Ureter (tissue), 1 donor: ENCODE results near the gene RAD9A. TPM values are rescaled to one million over a fixed set of nuclear protein-coding genes. Genes with fewer than 3 reads are reported as not detected.
"Not testable (repeated sequence)": the region's sequence is repeated elsewhere in the genome, so short reads cannot be mapped to it uniquely, and the experiment has no call there.

Source experiments
- DNase-seq: peaks from one replicate; pipeline ENCODE4 v3.0.0-alpha.2; 2020; ENCODE audit warnings: low spot score
- total RNA-seq: library from RNA; stranded (reverse); gene quantifications from one replicate; pipeline ENCODE4 v1.2.4, GENCODE V29; 2023
- donor health status: DM: yes; HTN: yes; CAD: no.

The RAD9A gene
- total RNA-seq, 1 donor from 2014 or later: 26.1 TPM

DNA sequence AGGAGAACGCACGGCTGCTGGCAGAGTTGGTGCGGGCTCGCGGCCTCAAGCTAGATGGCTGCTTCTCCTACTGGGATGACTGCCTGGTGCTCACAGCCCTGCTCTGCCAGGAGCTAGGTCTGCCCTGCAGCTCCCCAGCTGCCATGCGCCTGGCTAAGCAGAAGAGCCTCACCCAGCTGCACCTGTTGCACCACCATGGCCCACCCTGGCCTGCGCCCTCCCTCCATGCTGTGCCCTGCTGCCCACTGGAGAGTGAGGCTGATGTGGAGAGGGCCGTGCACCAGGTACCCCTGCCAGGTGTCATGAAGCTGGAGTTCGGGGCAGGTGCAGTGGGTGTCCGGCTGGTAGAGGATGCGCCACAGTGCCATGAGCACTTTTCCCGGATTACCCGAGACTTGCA is 31.7 kb downstream of the RAD9A start:
- no peak for DNase-seq

GRCh38 chr11:67423891-67424613 is 32.3 kb downstream of the RAD9A start:
- no peak for DNase-seq

DNA sequence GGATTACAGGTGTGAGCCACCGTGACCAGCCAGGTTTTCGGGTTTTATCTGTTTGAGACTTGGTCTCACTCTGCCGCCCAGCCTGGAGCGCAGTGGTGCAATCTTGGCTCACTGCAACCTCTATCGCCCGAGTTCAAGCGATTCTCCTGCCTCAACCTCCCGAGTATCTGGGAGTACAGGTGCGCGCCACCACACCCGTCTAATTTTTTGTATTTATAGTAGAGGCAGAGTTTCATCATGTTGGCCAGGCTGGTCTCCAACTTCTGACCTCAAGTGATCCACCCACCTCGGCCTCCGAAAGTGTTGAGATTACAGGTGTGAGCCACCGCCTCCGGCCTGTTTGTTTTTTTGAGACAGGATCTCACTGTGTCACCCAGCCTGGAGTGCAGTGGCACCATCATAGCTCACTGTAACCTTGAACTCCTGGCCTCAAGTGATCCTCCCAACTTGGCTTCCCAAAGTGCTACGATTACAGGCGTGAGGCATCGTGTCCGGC is 35.6 kb downstream of the RAD9A start:
- DNase-seq: not testable (repeated sequence)

GRCh38 chr11:67428052-67429001 is 36.5 kb downstream of the RAD9A start, which contains the start of gene RPS6KB2:
Gene RPS6KB2 (plus strand): TSS chr11:67428494. CDS start chr11:67428546, 52 bp downstream.
- DNase-seq: peak; percentile 99

- DNase-seq: no peak
Measured at GRCh38 chr11:67429038-67429668, 37.4 kb downstream of the RAD9A start.

- DNase-seq: no peak
Measured at GRCh38 chr11:67429722-67430121, 37.9 kb downstream of the RAD9A start.

GRCh38 chr11:67431346-67432249 is 39.8 kb downstream of the RAD9A start:
- DNase-seq: no peak

DNA sequence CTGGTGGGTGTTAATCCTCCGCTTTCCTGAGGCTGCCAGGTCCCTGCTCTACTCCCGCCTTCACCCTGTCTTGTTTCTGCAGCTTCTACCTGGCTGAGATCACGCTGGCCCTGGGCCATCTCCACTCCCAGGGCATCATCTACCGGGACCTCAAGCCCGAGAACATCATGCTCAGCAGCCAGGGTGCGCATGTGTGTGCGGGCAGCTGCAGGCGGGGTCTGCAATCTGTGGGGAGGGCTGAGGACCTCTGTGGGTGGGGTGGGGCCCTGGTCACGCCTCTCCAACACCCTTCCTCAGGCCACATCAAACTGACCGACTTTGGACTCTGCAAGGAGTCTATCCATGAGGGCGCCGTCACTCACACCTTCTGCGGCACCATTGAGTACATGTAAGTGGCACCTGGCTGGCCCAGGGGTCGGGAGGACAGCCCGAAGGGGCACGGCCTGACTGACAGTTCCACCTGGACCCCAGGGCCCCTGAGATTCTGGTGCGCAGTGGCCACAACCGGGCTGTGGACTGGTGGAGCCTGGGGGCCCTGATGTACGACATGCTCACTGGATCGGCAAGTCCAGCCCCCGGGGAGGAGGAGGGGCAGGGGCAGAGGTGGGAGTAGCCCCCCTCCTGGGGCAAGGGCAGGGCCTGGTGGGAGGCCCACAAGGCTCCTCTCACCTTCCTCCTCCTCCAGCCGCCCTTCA is 41.0 kb downstream of the RAD9A start:
- no peak for DNase-seq

- DNase-seq: no peak
Measured at GRCh38 chr11:67433536-67434394, 42.0 kb downstream of the RAD9A start.

GRCh38 chr11:67434395-67434881 is 42.7 kb downstream of the RAD9A start:
- DNase-seq: no peak

DNA sequence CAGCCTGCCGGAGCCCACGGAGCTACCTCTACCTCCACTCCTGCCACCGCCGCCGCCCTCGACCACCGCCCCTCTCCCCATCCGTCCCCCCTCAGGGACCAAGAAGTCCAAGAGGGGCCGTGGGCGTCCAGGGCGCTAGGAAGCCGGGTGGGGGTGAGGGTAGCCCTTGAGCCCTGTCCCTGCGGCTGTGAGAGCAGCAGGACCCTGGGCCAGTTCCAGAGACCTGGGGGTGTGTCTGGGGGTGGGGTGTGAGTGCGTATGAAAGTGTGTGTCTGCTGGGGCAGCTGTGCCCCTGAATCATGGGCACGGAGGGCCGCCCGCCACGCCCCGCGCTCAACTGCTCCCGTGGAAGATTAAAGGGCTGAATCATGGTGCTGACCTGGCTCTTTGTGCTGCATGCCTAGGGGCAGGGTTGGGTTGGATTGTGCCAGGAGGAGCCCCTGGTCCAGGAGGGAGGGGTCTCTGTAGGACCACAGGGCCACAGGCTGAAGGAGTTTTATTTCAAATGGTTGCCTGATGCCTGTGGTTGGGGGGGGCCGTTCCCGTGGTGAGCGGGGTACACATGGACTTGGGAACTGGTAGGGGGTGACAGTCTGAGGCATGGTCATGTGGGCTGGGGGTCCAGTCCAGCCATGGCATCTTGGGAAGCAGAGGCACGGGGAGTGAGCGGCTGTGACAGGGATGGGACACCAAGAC is 43.4 kb downstream of the RAD9A start:
- DNase-seq: no peak

- DNase-seq: no peak
Measured at GRCh38 chr11:67435727-67436458, 44.1 kb downstream of the RAD9A start.

GRCh38 chr11:67436459-67437081 is 44.8 kb downstream of the RAD9A start:
- no peak for DNase-seq

GRCh38 chr11:67437082-67437808 is 45.5 kb downstream of the RAD9A start, which contains the start of gene PTPRCAP:
Gene PTPRCAP (minus strand): TSS chr11:67437682. CDS start chr11:67437619, 63 bp downstream.
- no peak for DNase-seq

- no peak for DNase-seq
Measured at GRCh38 chr11:67437809-67438157, 46.0 kb downstream of the RAD9A start.

- no peak for DNase-seq
Measured at GRCh38 chr11:67438158-67438902, 46.5 kb downstream of the RAD9A start.
